PC-9 (cell line): Measurements from ENCODE around the gene CEP55. TPM values are rescaled to one million over a fixed set of nuclear protein-coding genes. Genes with fewer than 3 reads are reported as not detected.

Experiments used
- BruUV-seq: library from RNA; stranded (reverse); fragments of 400-500 nt; replicated peaks from 2 replicates; lab custom pipeline; 2021; lab: Mats Ljungman, UMichigan
- CTCF ChIA-PET: fragments of 300-600 bp; sonication (Branson Sonifier 250); formaldehyde crosslinking; loops from one replicate; lab custom pipeline; 2022; ENCODE audit warnings: antibody characterized with exemption; lab: Charles Lee
- POLR2A ChIA-PET: fragments of 300-600 bp; sonication (Branson Sonifier 250); formaldehyde crosslinking; loops from one replicate; lab custom pipeline; 2022; ENCODE audit warnings: antibody characterized with exemption; ENCODE audit not compliant: unreplicated experiment; lab: Charles Lee
- DNase-seq, 2 experiments: peaks; one replicate each; pipeline versions ENCODE4 v3.0.0 to v3.0.0-alpha.2; 2015 to 2022; ENCODE audit warnings: mixed read lengths in 1 of 2
- H2AFZ ChIP-seq: fragments of 200-600 bp; sonication (generic); 2 replicates; pipeline ENCODE4 v1.8.1; 2017; ENCODE audit warnings: antibody characterized with exemption
- H3F3A ChIP-seq: fragments of 200-600 bp; sonication (generic); 2 replicates; pipeline ENCODE4 v1.8.1; 2017; ENCODE audit warnings: antibody characterized with exemption, mild to moderate bottlenecking, low read depth; ENCODE audit not compliant: insufficient read depth
- H3K27ac ChIP-seq: fragments of 200-600 bp; sonication (generic); 2 replicates; pipeline ENCODE4 v1.6.1; 2016; ENCODE audit warnings: mixed run types
- H3K27me3 ChIP-seq: fragments of 200-600 bp; sonication (generic); 2 replicates; pipeline ENCODE4 v1.6.1; 2016; ENCODE audit warnings: low read depth, mixed run types; ENCODE audit not compliant: insufficient read depth
- H3K36me3 ChIP-seq: fragments of 200-600 bp; sonication (generic); 2 replicates; pipeline ENCODE4 v1.6.1; 2016; ENCODE audit warnings: low read depth, mixed run types
- H3K4me1 ChIP-seq: fragments of 200-600 bp; sonication (generic); replicated peaks from 2 replicates; pipeline ENCODE4 v1.6.1; 2016; ENCODE audit warnings: mixed run types; ENCODE audit not compliant: insufficient read depth
- H3K4me2 ChIP-seq: fragments of 200-600 bp; sonication (generic); 2 replicates; pipeline ENCODE4 v1.6.1; 2017; ENCODE audit warnings: mixed run types
- H3K4me3 ChIP-seq: fragments of 200-600 bp; sonication (generic); 2 replicates; pipeline ENCODE4 v1.6.1; 2016; ENCODE audit warnings: mixed run types
- H3K79me2 ChIP-seq: fragments of 200-600 bp; sonication (generic); 2 replicates; pipeline ENCODE4 v1.6.1; 2017; ENCODE audit warnings: low read depth, mixed run types
- H3K9me2 ChIP-seq: fragments of 200-600 bp; sonication (generic); 2 replicates; pipeline ENCODE4 v1.8.1; 2017; ENCODE audit warnings: mild to moderate bottlenecking; ENCODE audit not compliant: insufficient read depth
- H3K9me3 ChIP-seq: fragments of 200-600 bp; sonication (generic); 2 replicates; pipeline ENCODE4 v1.8.1; 2016; ENCODE audit warnings: low read depth; ENCODE audit not compliant: insufficient read depth
- H4K20me1 ChIP-seq: fragments of 200-600 bp; sonication (generic); 2 replicates; pipeline ENCODE4 v1.8.1; 2017; ENCODE audit not compliant: insufficient read depth
- EZH2 ChIP-seq: fragments of 200-600 bp; sonication (generic); IDR thresholded peaks from 2 replicates; pipeline ENCODE4 v1.8.0; 2017; ENCODE audit warnings: antibody characterized with exemption, low read depth
- intact Hi-C: fragments of 100-400 bp; cut with micrococcal nuclease; formaldehyde crosslinking; loops from one replicate; pipeline ENCODE4 v1.10.0; 2022; ENCODE audit not compliant: unreplicated experiment
- total RNA-seq: library from RNA; stranded (reverse); gene quantifications from 2 replicates; pipeline ENCODE4 v1.2.3, GENCODE V29; 2021
- TF ChIP-seq, protein P1 (sequence below): fragments of 200-600 bp; sonication (generic); conservative IDR thresholded peaks from 2 replicates; pipeline ENCODE4 v1.6.1; 2017; ENCODE audit warnings: mixed run types, antibody characterized with exemption, mild to moderate bottlenecking, moderate library complexity

CEP55 gene
- total RNA-seq, 1 experiment from 2014 or later, result 38.9 TPM

DNA sequence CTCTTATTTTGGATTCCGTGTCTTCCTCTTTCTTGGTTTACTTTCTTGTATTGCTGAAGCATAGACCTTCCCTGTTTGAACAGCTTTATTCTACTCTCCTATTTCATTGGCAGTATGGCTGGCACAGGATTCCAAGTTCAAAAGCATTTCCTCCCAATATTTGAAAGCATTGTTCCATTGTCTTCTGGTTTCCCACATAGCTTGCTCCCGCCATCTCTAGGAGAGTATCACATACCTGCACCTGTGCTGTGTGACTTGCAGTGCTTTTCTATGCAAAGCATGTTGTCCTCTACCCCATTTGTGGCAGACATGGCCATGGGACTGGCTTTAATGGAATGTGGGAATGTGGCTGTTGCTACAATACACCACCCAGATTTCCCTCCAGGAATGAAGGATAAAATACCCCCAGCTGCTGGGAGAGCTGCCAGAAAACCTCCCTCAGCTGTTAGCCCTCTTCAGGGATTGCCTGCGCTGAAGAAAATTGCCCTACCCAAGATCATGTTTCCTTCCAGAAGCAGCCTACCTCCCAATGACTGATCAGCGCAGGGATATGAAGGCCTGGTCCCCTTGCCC, 7.4 kb upstream of the CEP55 start:
- Histone ChIP-seq H3K36me3 (no peaks in the 10 kb centered on the region), H3F3A (no peaks in the 10 kb centered on the region), H3K9me2 (no peaks in the 10 kb centered on the region), H3K27ac (no peak overlapping the region), H3K79me2 (no peaks in the 10 kb centered on the region), H2AFZ (no peak overlapping the region), H3K27me3 (no peaks in the 10 kb centered on the region), H4K20me1 (no peaks in the 10 kb centered on the region), H3K4me3 (no peak overlapping the region), H3K4me2 (no peak overlapping the region), H3K9me3 (no peaks in the 10 kb centered on the region), H3K4me1 (no peaks in the 10 kb centered on the region)
- no TSS peak for BruUV-seq
- intact Hi-C loops, result no loop called here
- no peak for TF ChIP-seq EZH2
- TF ChIP-seq, protein P1, sequence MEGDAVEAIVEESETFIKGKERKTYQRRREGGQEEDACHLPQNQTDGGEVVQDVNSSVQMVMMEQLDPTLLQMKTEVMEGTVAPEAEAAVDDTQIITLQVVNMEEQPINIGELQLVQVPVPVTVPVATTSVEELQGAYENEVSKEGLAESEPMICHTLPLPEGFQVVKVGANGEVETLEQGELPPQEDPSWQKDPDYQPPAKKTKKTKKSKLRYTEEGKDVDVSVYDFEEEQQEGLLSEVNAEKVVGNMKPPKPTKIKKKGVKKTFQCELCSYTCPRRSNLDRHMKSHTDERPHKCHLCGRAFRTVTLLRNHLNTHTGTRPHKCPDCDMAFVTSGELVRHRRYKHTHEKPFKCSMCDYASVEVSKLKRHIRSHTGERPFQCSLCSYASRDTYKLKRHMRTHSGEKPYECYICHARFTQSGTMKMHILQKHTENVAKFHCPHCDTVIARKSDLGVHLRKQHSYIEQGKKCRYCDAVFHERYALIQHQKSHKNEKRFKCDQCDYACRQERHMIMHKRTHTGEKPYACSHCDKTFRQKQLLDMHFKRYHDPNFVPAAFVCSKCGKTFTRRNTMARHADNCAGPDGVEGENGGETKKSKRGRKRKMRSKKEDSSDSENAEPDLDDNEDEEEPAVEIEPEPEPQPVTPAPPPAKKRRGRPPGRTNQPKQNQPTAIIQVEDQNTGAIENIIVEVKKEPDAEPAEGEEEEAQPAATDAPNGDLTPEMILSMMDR, result no peak
- CTCF ChIA-PET, result no interaction called here
- POLR2A ChIA-PET, result interaction anchor here (0.6 kb wide), 1 partner anchor 52 kb away, joined by 8 read pairs; no protein-coding TSS in a partner anchor
- no peak for DNase-seq

DNA sequence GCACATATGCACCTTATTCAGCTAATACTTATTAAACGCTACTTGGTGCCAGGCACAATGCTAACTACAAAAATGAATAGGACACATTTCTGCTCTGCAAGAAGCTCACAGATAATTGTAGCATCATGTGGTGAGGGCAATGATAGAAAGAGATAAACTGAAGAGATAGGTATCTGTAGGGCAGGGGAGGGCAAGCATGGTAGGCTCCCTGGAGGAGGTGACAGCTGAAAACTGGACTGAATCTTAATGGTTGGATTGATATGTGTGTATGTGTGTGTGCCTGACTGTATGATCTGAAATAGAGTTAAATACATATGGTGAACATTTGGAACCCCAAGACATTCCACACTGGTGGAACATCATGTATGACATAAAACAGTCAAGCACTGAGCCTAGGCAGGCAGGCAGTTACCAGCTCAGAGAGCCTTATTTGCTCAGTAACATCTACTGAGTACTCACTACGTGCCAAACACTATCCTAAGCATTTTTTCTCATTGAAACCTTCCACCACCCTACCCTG, 4.8 kb upstream of the CEP55 start:
- Histone ChIP-seq H3K4me3 (no peak overlapping the region), H2AFZ (no peak overlapping the region), H4K20me1 (no peaks in the 10 kb centered on the region), H3K9me3 (no peaks in the 10 kb centered on the region), H3K4me2 (no peak overlapping the region), H3K27ac (no peak overlapping the region), H3K27me3 (no peaks in the 10 kb centered on the region), H3K4me1 (no peaks in the 10 kb centered on the region), H3K79me2 (no peaks in the 10 kb centered on the region), H3K36me3 (no peaks in the 10 kb centered on the region), H3K9me2 (no peaks in the 10 kb centered on the region), H3F3A (no peaks in the 10 kb centered on the region)
- intact Hi-C loops, result no loop called here
- POLR2A ChIA-PET, result no interaction called here
- CTCF ChIA-PET, result interaction anchor here (0.6 kb wide), 1 partner anchor 27 kb away, joined by 3 read pairs; no protein-coding TSS in a partner anchor
- DNase-seq, result no peak
- no TSS peak for BruUV-seq
- TF ChIP-seq, protein P1, result no peak
- no peak for TF ChIP-seq EZH2

DNA sequence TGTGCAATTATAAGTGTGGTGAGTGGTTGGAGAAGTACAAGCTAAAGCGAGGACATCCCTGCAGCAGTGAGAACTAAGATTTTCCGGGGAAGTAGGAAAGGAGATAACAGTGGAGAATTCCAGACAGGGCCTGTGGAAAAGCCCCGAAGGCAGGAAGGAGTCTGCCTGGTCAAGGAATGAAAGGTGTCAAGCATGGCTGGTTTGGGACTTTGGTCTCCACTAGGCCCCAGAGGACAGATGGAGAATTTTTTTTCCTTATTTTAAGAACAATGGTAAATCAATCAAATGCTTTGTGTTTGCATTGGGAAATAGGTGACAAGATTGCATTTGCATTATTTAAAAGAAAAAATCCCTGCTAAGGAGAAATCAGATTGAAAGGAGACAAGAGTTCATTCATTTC, 3.2 kb upstream of the CEP55 start:
- Histone ChIP-seq H3K9me2 (no peaks in the 10 kb centered on the region), H3K9me3 (no peaks in the 10 kb centered on the region), H4K20me1 (no peaks in the 10 kb centered on the region), H3K36me3 (no peaks in the 10 kb centered on the region), H3K27ac (no peak overlapping the region), H2AFZ (no peak overlapping the region), H3K4me1 (no peaks in the 10 kb centered on the region), H3K79me2 (0 out of 2 replicates have a peak, but pooled peaks cover 5% of the 10 kb centered on the region), H3F3A (no peaks in the 10 kb centered on the region), H3K4me3 (no peak overlapping the region), H3K27me3 (no peaks in the 10 kb centered on the region), H3K4me2 (no peak overlapping the region)
- ChIA-PET POLR2A (interaction anchor here (0.5 kb wide), 1 partner anchor 10 kb away, joined by 5 read pairs; no protein-coding TSS in a partner anchor), CTCF (interaction anchor here (0.6 kb wide), 1 partner anchor 10 kb away, joined by 3 read pairs; no protein-coding TSS in a partner anchor)
- no TSS peak for BruUV-seq
- DNase-seq, result no peak
- intact Hi-C loops, result no loop called here
- no peak for TF ChIP-seq EZH2
- TF ChIP-seq, protein P1, result no peak
